K562 (cell line): ENCODE measurements around the gene APEX1. TPM values are rescaled to one million over a fixed set of nuclear protein-coding genes. Genes with fewer than 3 reads are reported as not detected.

Source experiments
- ATAC-seq: fragments of 200-7000 bp; cut with Tn5 transposase; 3 replicates; pipeline ENCODE4 v1.9.1; 2020; ENCODE audit warnings: moderate library complexity
- BruUV-seq: library from RNA; stranded (reverse); fragments of 400-500 nt; replicated peaks from 2 replicates; lab custom pipeline; 2021; lab: Mats Ljungman, UMichigan
- CTCF ChIA-PET: fragments of 300-600 bp; formaldehyde crosslinking; extraction: SDS; loops from one replicate; lab custom pipeline; 2021; ENCODE audit warnings: low intra/inter-chr PET ratio; lab: Yijun Ruan, JAX
- POLR2A ChIA-PET: fragments of 300-600, 350-650 bp; sonication (Branson Sonifier 250); formaldehyde crosslinking; extraction: SDS; loops from one replicate; lab custom pipeline; 2021; ENCODE audit warnings: antibody characterized with exemption, inconsistent platforms; lab: Yijun Ruan, JAX
- DNase-seq, 4 experiments: peaks; one replicate each; pipeline versions ENCODE4 v3.0.0 to v3.0.0-alpha.2; 2011 to 2018; ENCODE audit warnings: low spot score in 3 of 4, mixed read lengths in 3 of 4; ENCODE audit errors: extremely low read depth in 1 of 4
- FAIRE-seq: peaks from 2 replicates; lab custom pipeline; 2011; peaks lifted over from hg19 to GRCh38; lab: Jason Lieb, UNC
- H2AFZ ChIP-seq: 2 replicates; pipeline ENCODE4 v1.6.0; 2011; ENCODE audit warnings: low read depth, low read length, control low read depth, inconsistent platforms
- H3K27ac ChIP-seq: fragments of 200-600 bp; 3 replicates; pipeline ENCODE4 v1.8.0; 2011; ENCODE audit warnings: low read depth, mild to moderate bottlenecking, control low read depth, inconsistent platforms, low read length, moderate library complexity, mixed read lengths; ENCODE audit errors: extremely low read depth
- H3K27me3 ChIP-seq, 2 experiments: fragments of 300-600 bp in 1 of 2; 2 replicates in 1 of 2; 3 replicates in 1 of 2; pipeline versions ENCODE4 v1.6.0 to v1.8.0; 2011; ENCODE audit warnings: inconsistent platforms in 2 of 2, low read length in 2 of 2, mild to moderate bottlenecking in 1 of 2, mixed read lengths in 1 of 2, moderate library complexity in 1 of 2; ENCODE audit not compliant: control insufficient read depth in 2 of 2, insufficient read depth in 2 of 2
- H3K36me3 ChIP-seq: fragments of 300-600 bp; 3 replicates; pipeline ENCODE4 v1.8.0; 2011; ENCODE audit warnings: mild to moderate bottlenecking, low read length, inconsistent platforms; ENCODE audit not compliant: control insufficient read depth, insufficient read depth
- H3K4me1 ChIP-seq, 2 experiments: fragments of 200-600 bp in 1 of 2; replicated peaks in 1 of 2; 2 replicates in 1 of 2; 3 replicates in 1 of 2; pipeline versions ENCODE4 v1.5.1 to v1.8.0; 2011; ENCODE audit warnings: inconsistent platforms in 2 of 2, low read length in 2 of 2, mild to moderate bottlenecking in 1 of 2, mixed read lengths in 1 of 2, moderate library complexity in 1 of 2; ENCODE audit not compliant: control insufficient read depth in 2 of 2, insufficient read depth in 2 of 2
- H3K4me2 ChIP-seq: 2 replicates; pipeline ENCODE4 v1.6.1; 2011; ENCODE audit warnings: low read length, control low read depth, inconsistent platforms, mixed read lengths; ENCODE audit not compliant: insufficient read depth
- H3K4me3 ChIP-seq: fragments of 200-600 bp; sonication (generic), shearing (Covaris generic); 2 replicates; pipeline ENCODE4 v1.5.1; 2016; ENCODE audit warnings: control low read depth, inconsistent platforms
- H3K79me2 ChIP-seq: fragments of 200-600 bp; 3 replicates; pipeline ENCODE4 v1.8.0; 2011; ENCODE audit warnings: low read length, inconsistent platforms; ENCODE audit not compliant: control insufficient read depth, insufficient read depth
- H3K9ac ChIP-seq, 2 experiments: 2 replicates each; pipeline versions ENCODE4 v1.6.0 to v1.6.1; 2011; ENCODE audit warnings: low read depth in 2 of 2, low read length in 2 of 2, control low read depth in 1 of 2, inconsistent platforms in 1 of 2, mild to moderate bottlenecking in 1 of 2, mixed read lengths in 1 of 2; ENCODE audit not compliant: insufficient read depth in 1 of 2
- H3K9me1 ChIP-seq: one replicate; pipeline ENCODE4 v1.6.0; 2011; ENCODE audit warnings: inconsistent platforms, mild to moderate bottlenecking, low read length, moderate library complexity; ENCODE audit not compliant: control insufficient read depth, insufficient read depth
- H3K9me3 ChIP-seq: replicated peaks from 2 replicates; pipeline ENCODE4 v1.5.1; 2011; ENCODE audit warnings: low read depth, low read length, inconsistent platforms; ENCODE audit not compliant: control insufficient read depth, insufficient read depth
- H4K20me1 ChIP-seq: replicated peaks from 2 replicates; pipeline ENCODE4 v1.6.1; 2011; ENCODE audit warnings: low read length, inconsistent platforms, mixed read lengths; ENCODE audit not compliant: control insufficient read depth, insufficient read depth
- CUX1 ChIP-seq: fragments of 200-800 bp; sonication (Bioruptor generic); IDR thresholded peaks from 2 replicates; pipeline ENCODE4 v1.6.1; 2016; ENCODE audit warnings: missing genetic modification characterization, missing compliant biosample characterization
- GTF3C2 ChIP-seq: IDR thresholded peaks from 3 replicates; pipeline ENCODE4 v1.6.1; 2011; ENCODE audit warnings: borderline replicate concordance, mild to moderate bottlenecking, moderate library complexity; ENCODE audit not compliant: insufficient read length; ENCODE audit errors: extremely low read depth
- HIVEP1 ChIP-seq: fragments of 250-450 bp; sonication (Bioruptor Pico); IDR thresholded peaks from 2 replicates; pipeline ENCODE4 v1.4.0; 2020; ENCODE audit warnings: mild to moderate bottlenecking
- HMGXB4 ChIP-seq: sonication (generic); formaldehyde crosslinking; IDR thresholded peaks from 2 replicates; pipeline ENCODE4 v1.8.1; 2023; ENCODE audit warnings: mild to moderate bottlenecking, missing genetic modification reagents
- HOXB6 ChIP-seq: fragments of 250-450 bp; sonication (Bioruptor Pico); IDR thresholded peaks from 2 replicates; pipeline ENCODE4 v1.5.1; 2022; ENCODE audit warnings: mild to moderate bottlenecking, borderline replicate concordance
- ID3 ChIP-seq, 2 experiments: fragments of 250-450 bp in 1 of 2; fragments of 450-650 bp in 1 of 2; sonication (Bioruptor Pico) in 1 of 2; IDR thresholded peaks; 2 replicates each; pipeline versions ENCODE4 v1.6.1 to v1.8.0; 2016 to 2021; ENCODE audit warnings: mild to moderate bottlenecking in 2 of 2, moderate library complexity in 2 of 2, missing compliant biosample characterization in 1 of 2, missing genetic modification characterization in 1 of 2
- MAZ ChIP-seq, 2 experiments: fragments of 450-650 bp in 1 of 2; sonication (generic) in 1 of 2; formaldehyde crosslinking; IDR thresholded peaks in 1 of 2; conservative IDR thresholded peaks in 1 of 2; 2 replicates each; pipeline versions ENCODE4 v1.4.0 to v1.5.0; 2020; ENCODE audit warnings: mild to moderate bottlenecking in 1 of 2, missing genetic modification reagents in 1 of 2
- TRIM24 ChIP-seq, 2 experiments: fragments of 450-650 bp; IDR thresholded peaks; 2 replicates each; pipeline ENCODE4 v1.6.1; 2016
- ZEB2 ChIP-seq: fragments of 450-650 bp; IDR thresholded peaks from 2 replicates; pipeline ENCODE4 v1.6.1; 2016
- ZFP36 ChIP-seq: fragments of 150-350 bp; IDR thresholded peaks from 2 replicates; pipeline ENCODE4 v1.6.1; 2018; ENCODE audit warnings: low read length, low read depth; ENCODE audit not compliant: partially characterized antibody
- ZNF253 ChIP-seq: fragments of 250-450 bp; sonication (Bioruptor Pico); conservative IDR thresholded peaks from 2 replicates; pipeline ENCODE4 v1.6.1; 2021; ENCODE audit warnings: mild to moderate bottlenecking
- WGBS: fragments of 100-300 bp; shearing (Covaris generic); methylation state at CpG from one replicate; pipeline ENCODE4 v1.1.6; 2016; ENCODE audit warnings: low coverage, mixed read lengths; ENCODE audit not compliant: insufficient coverage; ENCODE audit errors: missing lambda C conversion rate; 5-methylcytosine and 5-hydroxymethylcytosine counted together
- in situ Hi-C: fragments of 300-500 bp; cut with MboI; formaldehyde crosslinking; loops from 4 replicates; pipeline ENCODE4 v1.15.0; 2018; ENCODE audit warnings: inconsistent platforms, mixed read lengths
- intact Hi-C: fragments of 100-400 bp; cut with micrococcal nuclease; formaldehyde crosslinking; loops from 2 replicates; pipeline ENCODE4 v1.14.2; 2022
- polyA plus RNA-seq, 8 experiments: library from polyadenylated mRNA; depleted of rRNA in 4 of 8; stranded (reverse) in 5 of 8; unstranded in 3 of 8; fragments of >200 nt; fragmentation: Nextera tagmentation in 2 of 8; fragmentation: Illumina TruSeq in 1 of 8; extraction: Ambion mirVana in 2 of 8; extraction: Trizol in 1 of 8; gene quantifications; 2 replicates each; pipeline versions ENCODE4 v1.2.1 to v1.2.3, GENCODE V29; 2011 to 2014; ENCODE audit warnings: inconsistent platforms in 1 of 8, missing spikeins in 1 of 8
- total RNA-seq, 7 experiments: library from RNA; depleted of rRNA in 6 of 7; stranded (reverse); fragments of >200 nt in 6 of 7; fragmentation: Illumina TruSeq in 2 of 7; extraction: Trizol in 2 of 7; gene quantifications; 2 replicates each; pipeline versions ENCODE4 v1.2.1 to v1.2.3, GENCODE V29; 2011 to 2021; ENCODE audit warnings: low replicate concordance in 1 of 7

The APEX1 gene
- total and polyA plus RNA-seq, 9 of the 15 experiments (the other 6 are each of a cell fraction or from before 2014, with no cell fraction given) = 50.2 to 274 (median 158) TPM

- no peak overlapping the region for H3K27ac ChIP-seq
- CTCF ChIA-PET = interaction anchor here (1.7 kb wide), 1 partner anchor 192 kb away, joined by 5 read pairs; no protein-coding TSS in a partner anchor
- H3K9me1 ChIP-seq = no peaks in the 10 kb centered on the region
- no peak overlapping the region for H3K4me3 ChIP-seq
- FAIRE-seq = peak; percentile 68
- H3K4me1 ChIP-seq = peaks cover 6 to 13% of the 10 kb centered on the region in 2 experiments; a peak in 4 of 5 replicates
- no peaks in the 10 kb centered on the region for H3K9me3 ChIP-seq
- no peaks in the 10 kb centered on the region for H3K27me3 ChIP-seq
- BruUV-seq = no TSS peak
- in situ Hi-C loops = loop anchor here (10.0 kb wide), 1 partner anchor 189 kb away; no protein-coding TSS in a partner anchor
- 100% methylated on average over 1 of the region's 2 CpGs for WGBS
- H3K4me2 ChIP-seq = no peak overlapping the region
- no peaks in the 10 kb centered on the region for H4K20me1 ChIP-seq
- H2AFZ ChIP-seq = peak overlapping the region; percentile 90
- no peak overlapping the region for H3K9ac ChIP-seq
- H3K36me3 ChIP-seq = no peaks in the 10 kb centered on the region
- intact Hi-C loops = no loop called here
- no peak for ATAC-seq
- POLR2A ChIA-PET = interaction anchor here (0.8 to 1.0 kb wide), 2 partner anchors 9 to 46 kb away, joined by 3 to 4 read pairs; partner anchors contain the start of gene PIP4P1
- DNase-seq = no peak
- H3K79me2 ChIP-seq = no peaks in the 10 kb centered on the region; the same call in none of the 3 replicates
- TF ChIP-seq ZEB2 (no peak), TRIM24 (IDR thresholded peaks at IDR 0.05) (no peak), HIVEP1 (CRISPR knock-in tag) (no peak), CUX1 (CRISPR knock-in tag) (no peak), ZFP36 (no peak), ZNF253 (CRISPR knock-in tag) (no peak), MAZ (CRISPR knock-in tag; conservative IDR thresholded peaks at IDR 0.05 in 1 of 2, IDR thresholded peaks at IDR 0.05 in 1 of 2) (no peak), ID3 (CRISPR knock-in tag; IDR thresholded peaks at IDR 0.05) (no peak), ID3 (tag; IDR thresholded peaks at IDR 0.05) (no peak), HOXB6 (CRISPR knock-in tag) (no peak), GTF3C2 (no peak), HMGXB4 (CRISPR knock-in tag) (no peak)
Measured at GRCh38 chr14:20416223-20416622, 38.8 kb upstream of the APEX1 start.
